ENCODE results near the gene KDSR.

Gene KDSR, protein sequence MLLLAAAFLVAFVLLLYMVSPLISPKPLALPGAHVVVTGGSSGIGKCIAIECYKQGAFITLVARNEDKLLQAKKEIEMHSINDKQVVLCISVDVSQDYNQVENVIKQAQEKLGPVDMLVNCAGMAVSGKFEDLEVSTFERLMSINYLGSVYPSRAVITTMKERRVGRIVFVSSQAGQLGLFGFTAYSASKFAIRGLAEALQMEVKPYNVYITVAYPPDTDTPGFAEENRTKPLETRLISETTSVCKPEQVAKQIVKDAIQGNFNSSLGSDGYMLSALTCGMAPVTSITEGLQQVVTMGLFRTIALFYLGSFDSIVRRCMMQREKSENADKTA

DNA sequence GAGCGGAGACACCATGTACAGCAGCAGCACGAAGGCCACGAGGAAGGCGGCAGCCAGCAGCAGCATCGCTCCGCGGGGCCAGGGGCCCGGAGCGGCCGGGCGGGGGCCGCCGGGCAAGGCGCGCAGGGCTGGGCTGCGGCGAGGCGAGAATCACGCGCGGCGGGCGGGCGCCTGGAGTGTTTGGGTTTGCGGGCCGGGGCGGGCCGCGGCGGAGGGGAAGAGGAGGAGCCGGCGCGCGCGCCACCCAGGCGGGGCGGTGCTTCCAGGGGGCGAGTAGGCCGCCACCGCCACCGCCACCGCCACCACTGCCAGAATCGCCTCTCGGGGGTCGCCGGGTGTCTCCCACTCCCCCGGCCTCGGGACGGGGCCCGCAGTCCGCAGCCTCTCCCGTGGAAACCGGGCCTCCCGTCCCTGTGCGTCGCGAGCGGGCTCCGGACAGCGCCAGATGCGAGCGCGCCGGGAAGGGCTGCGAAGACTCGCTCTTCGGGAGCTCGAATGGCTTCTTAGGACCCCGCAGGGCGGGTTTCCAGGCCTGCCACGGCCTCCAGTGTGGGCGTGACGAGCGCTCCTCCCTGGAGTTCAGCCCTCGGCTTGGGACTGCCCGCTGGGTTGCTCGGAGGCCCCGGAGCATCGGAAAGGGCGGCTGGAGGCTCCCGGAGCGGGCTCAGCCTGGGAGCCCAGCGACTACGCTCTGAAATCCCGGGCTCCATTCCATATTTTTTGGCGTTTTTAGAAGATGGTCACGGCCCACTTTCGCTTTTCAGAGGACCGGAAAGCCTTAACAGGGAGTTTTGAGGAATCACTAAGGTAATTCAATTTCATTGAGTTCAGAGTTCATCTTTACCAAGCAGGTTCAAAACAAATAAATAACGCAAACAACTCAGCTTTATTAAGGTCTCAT, at the start of gene KDSR:
KDSR (minus strand) TSS at position 154 of the 901 bp plus-strand sequence; CDS start at position 66, 88 bp downstream.
- TF ChIP-seq, protein P1, sequence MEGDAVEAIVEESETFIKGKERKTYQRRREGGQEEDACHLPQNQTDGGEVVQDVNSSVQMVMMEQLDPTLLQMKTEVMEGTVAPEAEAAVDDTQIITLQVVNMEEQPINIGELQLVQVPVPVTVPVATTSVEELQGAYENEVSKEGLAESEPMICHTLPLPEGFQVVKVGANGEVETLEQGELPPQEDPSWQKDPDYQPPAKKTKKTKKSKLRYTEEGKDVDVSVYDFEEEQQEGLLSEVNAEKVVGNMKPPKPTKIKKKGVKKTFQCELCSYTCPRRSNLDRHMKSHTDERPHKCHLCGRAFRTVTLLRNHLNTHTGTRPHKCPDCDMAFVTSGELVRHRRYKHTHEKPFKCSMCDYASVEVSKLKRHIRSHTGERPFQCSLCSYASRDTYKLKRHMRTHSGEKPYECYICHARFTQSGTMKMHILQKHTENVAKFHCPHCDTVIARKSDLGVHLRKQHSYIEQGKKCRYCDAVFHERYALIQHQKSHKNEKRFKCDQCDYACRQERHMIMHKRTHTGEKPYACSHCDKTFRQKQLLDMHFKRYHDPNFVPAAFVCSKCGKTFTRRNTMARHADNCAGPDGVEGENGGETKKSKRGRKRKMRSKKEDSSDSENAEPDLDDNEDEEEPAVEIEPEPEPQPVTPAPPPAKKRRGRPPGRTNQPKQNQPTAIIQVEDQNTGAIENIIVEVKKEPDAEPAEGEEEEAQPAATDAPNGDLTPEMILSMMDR (IDR thresholded peaks at IDR 0.05; ENCODE audit: insufficient read depth, missing control alignments): no peak
- DNase-seq (ENCODE audit: insufficient read length, low spot score) (peak; percentile 99), FAIRE-seq (peak; percentile 98)

DNA sequence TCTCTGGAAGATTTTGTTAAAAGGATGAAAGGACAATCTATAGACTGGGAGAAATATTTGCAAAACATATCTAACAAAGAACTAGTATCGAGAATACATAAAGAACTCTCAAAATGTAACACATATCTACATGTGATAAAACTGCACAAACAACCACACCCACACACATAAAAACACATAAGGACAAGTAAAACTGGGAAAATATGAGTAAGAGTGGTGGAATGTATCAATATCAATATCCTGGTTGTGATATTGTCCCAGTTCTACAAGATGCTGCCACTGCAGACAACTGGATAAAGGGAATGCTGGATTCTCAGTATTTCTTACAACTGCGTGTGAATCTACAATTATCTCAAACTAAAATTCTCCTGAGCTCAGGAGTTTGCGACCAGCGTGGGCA, 45.9 kb upstream of the KDSR start:
- no peak for DNase-seq (ENCODE audit: insufficient read length, low spot score)
- TF ChIP-seq, protein P1 (IDR thresholded peaks at IDR 0.05; ENCODE audit: insufficient read depth, missing control alignments): no peak
- FAIRE-seq: no peak

DNA sequence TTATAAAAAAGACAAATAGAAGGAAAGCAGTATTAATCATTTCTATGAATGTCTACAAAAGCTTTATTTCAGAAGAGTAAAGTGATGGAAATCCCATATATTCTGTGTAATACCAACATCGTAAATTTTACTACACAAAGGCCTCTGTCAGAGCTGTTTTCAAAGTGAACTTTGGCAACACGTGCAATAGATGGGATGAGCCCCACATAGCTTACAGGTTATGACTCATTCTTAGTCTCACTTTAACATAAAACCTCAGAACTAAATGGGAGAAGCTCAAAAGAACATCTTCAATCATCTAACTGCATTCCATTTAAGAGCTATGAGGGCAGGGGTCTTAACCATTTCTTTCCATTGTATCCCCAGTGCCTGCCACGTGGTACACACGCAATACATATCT, 43.8 kb upstream of the KDSR start:
- DNase-seq (ENCODE audit: insufficient read length, low spot score) (no peak), FAIRE-seq (no peak)
- TF ChIP-seq, protein P1 (IDR thresholded peaks at IDR 0.05; ENCODE audit: insufficient read depth, missing control alignments): no peak

DNA sequence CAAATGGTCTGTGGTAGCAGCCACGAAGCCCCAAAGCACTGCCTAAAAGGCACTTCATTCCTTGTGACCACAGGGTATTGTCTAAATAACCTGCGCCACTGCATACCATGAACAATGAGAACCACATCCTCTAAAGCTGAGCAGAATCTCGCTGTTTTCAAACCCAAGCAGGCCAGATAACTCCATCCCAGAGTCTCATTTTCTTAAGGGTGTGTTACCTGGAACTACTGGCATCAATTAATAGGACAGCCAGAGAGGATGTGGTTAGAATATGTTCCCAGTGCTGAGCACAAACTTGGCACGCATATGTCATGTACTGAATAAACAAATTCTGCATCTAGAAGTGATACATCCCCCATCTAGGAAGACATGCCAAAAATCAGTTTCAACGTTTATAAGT, 42.3 kb upstream of the KDSR start:
- no peak for DNase-seq (ENCODE audit: insufficient read length, low spot score)
- TF ChIP-seq, protein P1 (IDR thresholded peaks at IDR 0.05; ENCODE audit: insufficient read depth, missing control alignments): no peak
- FAIRE-seq: no peak

DNA sequence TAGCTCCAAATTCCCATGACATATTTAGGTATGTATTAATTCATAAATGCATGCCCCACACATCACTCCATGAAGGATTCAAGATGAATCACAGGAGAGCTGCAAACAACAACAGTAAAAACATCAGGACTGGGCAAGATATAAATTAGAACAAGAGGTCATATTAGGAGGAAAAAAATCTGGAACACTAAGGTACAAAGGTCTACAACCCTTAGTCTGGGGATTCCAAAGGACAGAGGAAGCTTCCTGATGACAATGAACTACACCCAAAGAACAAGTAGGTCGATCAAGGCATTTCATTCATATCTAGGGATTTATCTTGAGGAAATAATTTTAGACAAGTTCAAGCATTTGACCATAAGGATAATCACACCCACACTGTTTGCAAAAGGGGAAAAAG, 40.7 kb upstream of the KDSR start:
- FAIRE-seq: no peak
- TF ChIP-seq, protein P1 (IDR thresholded peaks at IDR 0.05; ENCODE audit: insufficient read depth, missing control alignments): no peak
- DNase-seq (ENCODE audit: insufficient read length, low spot score): no peak

DNA sequence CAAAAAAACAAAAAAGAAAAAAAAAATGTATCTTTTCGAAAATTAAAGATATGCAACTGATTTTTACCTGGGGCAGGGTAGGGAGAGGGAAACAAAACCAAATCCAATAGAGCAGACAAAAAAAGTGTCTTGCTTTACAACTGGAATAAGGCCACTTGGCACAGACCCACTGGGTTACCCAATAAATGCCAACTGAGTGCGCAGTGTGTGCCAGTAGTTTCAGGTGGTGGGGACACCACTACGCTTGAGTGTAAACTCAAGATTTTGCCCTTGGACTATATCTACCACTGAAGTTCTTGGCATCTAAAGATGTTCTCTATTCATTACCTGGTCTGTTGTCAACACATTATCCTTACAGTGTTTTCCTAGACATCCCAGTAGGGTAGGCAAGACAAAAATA, 39.0 kb upstream of the KDSR start:
- TF ChIP-seq, protein P1 (IDR thresholded peaks at IDR 0.05; ENCODE audit: insufficient read depth, missing control alignments): no peak
- DNase-seq (ENCODE audit: insufficient read length, low spot score) (no peak), FAIRE-seq (no peak)

All from D721Med (cell line).